Stimulated activated CD4-positive, alpha-beta T cell treated with anti-CD3 and anti-CD28 coated beads, TNF-alpha, amount 100 ng/mL, for 1 hour (primary cell): ENCODE measurements around the gene METTL23.
"Not testable (repeated sequence)": the region's sequence is repeated elsewhere in the genome, so short reads cannot be mapped to it uniquely, and the experiment has no call there.

ENCODE experiments used
- DNase-seq, 3 donors: peaks; one replicate each; pipeline ENCODE4 v3.0.0-alpha.2; 2020; ENCODE audit warnings: low read depth in 3 of 3, low spot score in 1 of 3

The METTL23 gene

GRCh38 chr17:76695059-76695831, 31.4 kb upstream of the METTL23 start:
- DNase-seq: no peak

GRCh38 chr17:76696763-76697701, 29.6 kb upstream of the METTL23 start:
- DNase-seq: no peak

GRCh38 chr17:76697702-76698465, 28.8 kb upstream of the METTL23 start:
- DNase-seq: no peak

- not testable (repeated sequence) for DNase-seq
Measured at GRCh38 chr17:76698466-76698977, 28.1 kb upstream of the METTL23 start.

- no peak for DNase-seq
Measured at GRCh38 chr17:76700270-76700616, 26.4 kb upstream of the METTL23 start.

GRCh38 chr17:76700617-76701470, 25.8 kb upstream of the METTL23 start:
- DNase-seq: no peak

GRCh38 chr17:76701471-76701967, 25.1 kb upstream of the METTL23 start:
- DNase-seq: no peak

- no peak for DNase-seq
Measured at GRCh38 chr17:76702076-76702475, 24.6 kb upstream of the METTL23 start.

GRCh38 chr17:76702941-76703637, 23.6 kb upstream of the METTL23 start:
- no peak for DNase-seq

GRCh38 chr17:76704805-76705204, 21.8 kb upstream of the METTL23 start:
- DNase-seq: no peak

- no peak for DNase-seq
Measured at GRCh38 chr17:76706817-76707216, 19.8 kb upstream of the METTL23 start.

GRCh38 chr17:76707985-76708807, 18.4 kb upstream of the METTL23 start:
- DNase-seq: no peak

- DNase-seq: no peak
Measured at GRCh38 chr17:76709077-76709950, 17.3 kb upstream of the METTL23 start.

GRCh38 chr17:76709951-76710862, 16.4 kb upstream of the METTL23 start:
- not testable (repeated sequence) for DNase-seq

GRCh38 chr17:76710863-76711611, 15.6 kb upstream of the METTL23 start, which contains the start of gene MXRA7:
Gene MXRA7 (minus strand): TSS chr17:76710965. CDS start chr17:76710946, 19 bp downstream.
- peak in 2 of 3 donors; percentile 21 to 37 for DNase-seq

- DNase-seq: not testable (repeated sequence)
Measured at GRCh38 chr17:76712321-76712720, 14.3 kb upstream of the METTL23 start.
